HFFc6 (cell line): ENCODE data around the gene STXBP6. TPM values are rescaled to one million over a fixed set of nuclear protein-coding genes. Genes with fewer than 3 reads are reported as not detected.
A peak's percentile ranks its signal among the peaks of the same experiment; 100 is the strongest.

Source experiments
- DNase-seq: peaks from one replicate; pipeline ENCODE4 v3.0.0-alpha.2; 2018
- H3K27ac Mint-ChIP-seq: 2 replicates; pipeline ENCODE4 v1.8.0; 2020; ENCODE audit warnings: mild to moderate bottlenecking, mixed read lengths
- H3K27me3 Mint-ChIP-seq: 2 replicates; pipeline ENCODE4 v1.8.0; 2021; ENCODE audit warnings: mild to moderate bottlenecking, moderate library complexity, mixed read lengths; ENCODE audit not compliant: insufficient read depth
- H3K36me3 Mint-ChIP-seq: 2 replicates; pipeline ENCODE4 v1.8.0; 2021; ENCODE audit warnings: low read depth, mixed read lengths
- H3K4me1 Mint-ChIP-seq: 2 replicates; pipeline ENCODE4 v1.8.0; 2020; ENCODE audit warnings: low read depth, mixed read lengths
- H3K4me3 Mint-ChIP-seq: 2 replicates; pipeline ENCODE4 v1.8.0; 2020; ENCODE audit warnings: mild to moderate bottlenecking, moderate library complexity, mixed read lengths
- H3K9me3 Mint-ChIP-seq: 2 replicates; pipeline ENCODE4 v1.8.0; 2020; ENCODE audit warnings: mild to moderate bottlenecking, mixed read lengths
- CTCF ChIP-seq: fragments of 200-600 bp; sonication (generic); IDR thresholded peaks from 2 replicates; pipeline ENCODE4 v1.5.0; 2021; ENCODE audit warnings: antibody characterized with exemption, mild to moderate bottlenecking
- total RNA-seq, 6 experiments: library from RNA; stranded (reverse); fragmentation: NEBNext Ultra II Directional; extraction: Animal tissue kit (Norgen Biotek cat#: 25700); gene quantifications; 2 replicates in 1 of 6; 3 replicates in 5 of 6; pipeline ENCODE4 v1.2.3, GENCODE V29; 2021

The STXBP6 gene
- total RNA-seq, 6 experiments from 2014 or later = 15.4 to 17.5 (median 17.0) TPM

GRCh38 chr14:24887623-24888304, 162.2 kb downstream of the STXBP6 start:
- no peak for TF ChIP-seq CTCF
- Mint-ChIP-seq H3K36me3 (peaks cover 14% of the 10 kb centered on the region), H3K4me1 (peaks cover 27% of the 10 kb centered on the region), H3K27ac (no peak overlapping the region), H3K9me3 (peaks cover 14% of the 10 kb centered on the region; the same call in 1 of the 2 replicates), H3K4me3 (no peak overlapping the region), H3K27me3 (no peaks in the 10 kb centered on the region)
- no peak for DNase-seq

GRCh38 chr14:24885410-24885913, 164.5 kb downstream of the STXBP6 start:
- no peaks in the 10 kb centered on the region for H3K27me3 Mint-ChIP-seq
- peaks cover 5% of the 10 kb centered on the region; the same call in 1 of the 2 replicates for H3K36me3 Mint-ChIP-seq
- TF ChIP-seq CTCF = no peak
- DNase-seq = no peak
- H3K9me3 Mint-ChIP-seq = peaks cover 5% of the 10 kb centered on the region; the same call in 1 of the 2 replicates
- H3K4me3 Mint-ChIP-seq = no peak overlapping the region
- peaks cover 40% of the 10 kb centered on the region for H3K4me1 Mint-ChIP-seq
- H3K27ac Mint-ChIP-seq = no peak overlapping the region

GRCh38 chr14:24883576-24883975, 166.4 kb downstream of the STXBP6 start:
- Mint-ChIP-seq H3K27me3 (no peaks in the 10 kb centered on the region), H3K4me3 (no peak overlapping the region), H3K27ac (no peak overlapping the region), H3K36me3 (no peaks in the 10 kb centered on the region), H3K9me3 (no peaks in the 10 kb centered on the region), H3K4me1 (peaks cover 31% of the 10 kb centered on the region)
- DNase-seq = no peak
- no peak for TF ChIP-seq CTCF

- Mint-ChIP-seq H3K9me3 (no peaks in the 10 kb centered on the region), H3K36me3 (no peaks in the 10 kb centered on the region), H3K27ac (peak overlapping the region; percentile 25; the same call in 1 of the 2 replicates), H3K27me3 (no peaks in the 10 kb centered on the region), H3K4me1 (peaks cover 26% of the 10 kb centered on the region), H3K4me3 (no peak overlapping the region)
- DNase-seq = no peak
- no peak for TF ChIP-seq CTCF
Measured at GRCh38 chr14:24881116-24881893, 168.6 kb downstream of the STXBP6 start.

GRCh38 chr14:24880689-24881088, 169.3 kb downstream of the STXBP6 start:
- H3K4me1 Mint-ChIP-seq = peaks cover 32% of the 10 kb centered on the region
- DNase-seq = no peak
- H3K9me3 Mint-ChIP-seq = no peaks in the 10 kb centered on the region
- no peak overlapping the region for H3K4me3 Mint-ChIP-seq
- TF ChIP-seq CTCF = no peak
- H3K27me3 Mint-ChIP-seq = no peaks in the 10 kb centered on the region
- no peaks in the 10 kb centered on the region for H3K36me3 Mint-ChIP-seq
- H3K27ac Mint-ChIP-seq = peak overlapping the region; percentile 25; the same call in 1 of the 2 replicates
